ENCODE results near the gene C2CD3.
"Not testable (repeated sequence)": the region's sequence is repeated elsewhere in the genome, so short reads cannot be mapped to it uniquely, and the experiment has no call there.

Gene C2CD3

GRCh38 chr11:74102321-74102720 lies 68.5 kb downstream of the C2CD3 start:
- no peak for DNase-seq

- no peak for DNase-seq
These were observed 70.1 kb downstream of the C2CD3 start for GRCh38 chr11:74100735-74101134.

GRCh38 chr11:74100231-74100630 lies 70.6 kb downstream of the C2CD3 start:
- DNase-seq: no peak

- DNase-seq: no peak
These were observed 73.0 kb downstream of the C2CD3 start for GRCh38 chr11:74097686-74098237.

GRCh38 chr11:74094393-74094792 lies 76.4 kb downstream of the C2CD3 start:
- no peak for DNase-seq

GRCh38 chr11:74092425-74092824 lies 78.4 kb downstream of the C2CD3 start:
- no peak for DNase-seq

GRCh38 chr11:74091549-74091948 lies 79.3 kb downstream of the C2CD3 start:
- no peak for DNase-seq

GRCh38 chr11:74090701-74091100 lies 80.1 kb downstream of the C2CD3 start:
- no peak for DNase-seq

- DNase-seq: no peak
These were observed 84.4 kb downstream of the C2CD3 start for GRCh38 chr11:74086242-74086884.

GRCh38 chr11:74085542-74085892 lies 85.3 kb downstream of the C2CD3 start:
- DNase-seq: no peak

GRCh38 chr11:74084796-74085541 lies 85.8 kb downstream of the C2CD3 start:
- DNase-seq: no peak

- not testable (repeated sequence) for DNase-seq
These were observed 86.9 kb downstream of the C2CD3 start for GRCh38 chr11:74083927-74084326.

- no peak for DNase-seq
These were observed 89.4 kb downstream of the C2CD3 start for GRCh38 chr11:74081428-74081827.

- no peak for DNase-seq
These were observed 93.6 kb downstream of the C2CD3 start for GRCh38 chr11:74077193-74077592.

- DNase-seq: no peak
These were observed 98.1 kb downstream of the C2CD3 start for GRCh38 chr11:74072721-74073120.

GRCh38 chr11:74072286-74072685 lies 98.5 kb downstream of the C2CD3 start:
- DNase-seq: no peak

- DNase-seq: no peak
These were observed 99.9 kb downstream of the C2CD3 start for GRCh38 chr11:74070723-74071492.

- no peak for DNase-seq
These were observed 101.4 kb downstream of the C2CD3 start for GRCh38 chr11:74069146-74070046.

- not testable (repeated sequence) for DNase-seq
These were observed 104.1 kb downstream of the C2CD3 start for GRCh38 chr11:74066663-74067062.

- DNase-seq: not testable (repeated sequence)
These were observed 105.3 kb downstream of the C2CD3 start for GRCh38 chr11:74065534-74065933.

GRCh38 chr11:74063628-74064027 lies 107.2 kb downstream of the C2CD3 start:
- DNase-seq: not testable (repeated sequence)

GRCh38 chr11:74061599-74061998 lies 109.2 kb downstream of the C2CD3 start:
- DNase-seq: not testable (repeated sequence)

All from islet precursor cell (in vitro differentiated cells).